ENCODE results near the gene C2CD5. TPM values are rescaled to one million over a fixed set of nuclear protein-coding genes. Genes with fewer than 3 reads are reported as not detected.
"Not testable (repeated sequence)": the region's sequence is repeated elsewhere in the genome, so short reads cannot be mapped to it uniquely, and the experiment has no call there.

The C2CD5 gene
- total RNA-seq, 2 donors from 2014 or later, result 26.6 to 37.6 TPM

DNA sequence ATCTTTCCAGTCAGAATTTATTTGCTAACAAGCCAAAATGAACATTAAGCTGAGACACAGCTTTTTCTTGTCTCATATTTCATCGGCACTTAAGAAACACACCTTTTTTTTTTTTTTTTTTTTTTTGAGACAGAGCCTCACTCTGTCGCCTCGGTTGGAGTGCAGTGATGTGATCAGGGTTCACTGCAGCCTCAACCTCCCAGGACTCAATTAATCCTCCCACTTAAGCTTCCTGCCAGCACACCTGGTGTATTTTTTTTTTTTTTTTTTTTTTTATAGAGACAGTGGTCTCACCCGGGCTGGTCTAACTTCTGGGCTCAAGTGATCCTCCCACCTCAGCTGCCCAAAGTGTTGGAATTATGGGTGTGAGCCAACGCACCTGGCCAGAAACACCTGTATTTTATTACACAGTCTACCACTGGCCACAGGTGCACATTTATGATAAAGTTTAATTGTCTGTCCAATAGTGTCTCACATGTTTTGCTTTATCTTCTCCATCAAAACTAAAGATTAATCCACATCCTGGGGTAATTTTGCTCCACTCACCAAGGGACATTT lies 62.7 kb downstream of the C2CD5 start:
- H3K27me3 ChIP-seq (replicated peaks; ENCODE audit: insufficient read depth), result no peaks in the 10 kb centered on the region
- intact Hi-C loops (cut with DNase I), result no loop called here
- no peaks in the 10 kb centered on the region for H3K4me1 ChIP-seq (replicated peaks)
- H3K4me3 ChIP-seq, result no peak overlapping the region
- TF ChIP-seq POLR2A (IDR thresholded peaks at IDR 0.05) (no peak), POLR2AphosphoS5 (IDR thresholded peaks at IDR 0.05) (no peak)
- TF ChIP-seq, protein P1, sequence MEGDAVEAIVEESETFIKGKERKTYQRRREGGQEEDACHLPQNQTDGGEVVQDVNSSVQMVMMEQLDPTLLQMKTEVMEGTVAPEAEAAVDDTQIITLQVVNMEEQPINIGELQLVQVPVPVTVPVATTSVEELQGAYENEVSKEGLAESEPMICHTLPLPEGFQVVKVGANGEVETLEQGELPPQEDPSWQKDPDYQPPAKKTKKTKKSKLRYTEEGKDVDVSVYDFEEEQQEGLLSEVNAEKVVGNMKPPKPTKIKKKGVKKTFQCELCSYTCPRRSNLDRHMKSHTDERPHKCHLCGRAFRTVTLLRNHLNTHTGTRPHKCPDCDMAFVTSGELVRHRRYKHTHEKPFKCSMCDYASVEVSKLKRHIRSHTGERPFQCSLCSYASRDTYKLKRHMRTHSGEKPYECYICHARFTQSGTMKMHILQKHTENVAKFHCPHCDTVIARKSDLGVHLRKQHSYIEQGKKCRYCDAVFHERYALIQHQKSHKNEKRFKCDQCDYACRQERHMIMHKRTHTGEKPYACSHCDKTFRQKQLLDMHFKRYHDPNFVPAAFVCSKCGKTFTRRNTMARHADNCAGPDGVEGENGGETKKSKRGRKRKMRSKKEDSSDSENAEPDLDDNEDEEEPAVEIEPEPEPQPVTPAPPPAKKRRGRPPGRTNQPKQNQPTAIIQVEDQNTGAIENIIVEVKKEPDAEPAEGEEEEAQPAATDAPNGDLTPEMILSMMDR (IDR thresholded peaks at IDR 0.05), result no peak
- H3K27ac ChIP-seq, result no peak overlapping the region
- whole genome bisulfite sequencing, result 51% methylated on average over 5 of the region's 5 CpGs
- no peaks in the 10 kb centered on the region for H3K36me3 ChIP-seq
- H3K9me3 ChIP-seq, result no peaks in the 10 kb centered on the region
- DNase-seq (ENCODE audit: low spot score), result no peak

GRCh38 chr12:22480814-22481213 lies 63.5 kb downstream of the C2CD5 start:
- intact Hi-C loops (cut with DNase I); H3K9me3 ChIP-seq; H3K4me3 ChIP-seq; H3K27ac ChIP-seq; H3K4me1 ChIP-seq (replicated peaks); DNase-seq (ENCODE audit: low spot score); H3K36me3 ChIP-seq; H3K27me3 ChIP-seq (replicated peaks; ENCODE audit: insufficient read depth): not testable (repeated sequence)
- WGBS, result 92% methylated on average over 7 of the region's 7 CpGs

DNA sequence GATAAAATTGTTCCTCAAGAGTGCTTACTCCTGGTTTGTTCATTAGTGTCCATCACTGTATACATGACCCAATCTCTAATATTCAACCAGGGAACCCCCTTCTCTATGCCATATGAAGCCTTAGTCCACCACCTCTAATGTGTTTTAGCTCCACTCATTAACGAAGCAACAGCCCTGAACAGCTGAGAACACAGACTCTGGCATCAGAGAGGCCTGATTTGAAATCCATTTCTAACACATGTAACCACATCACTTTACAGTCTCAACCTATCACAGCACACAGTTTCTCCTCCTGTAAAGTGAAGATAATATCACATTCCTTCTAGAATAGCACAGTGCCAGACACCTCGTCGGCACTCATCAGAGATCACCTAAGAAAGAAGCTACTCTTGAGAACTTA lies 64.3 kb downstream of the C2CD5 start:
- DNase-seq (ENCODE audit: low spot score), result no peak
- Histone ChIP-seq H3K4me1 (replicated peaks) (no peaks in the 10 kb centered on the region), H3K9me3 (no peaks in the 10 kb centered on the region), H3K36me3 (no peaks in the 10 kb centered on the region), H3K27ac (no peak overlapping the region), H3K27me3 (replicated peaks; ENCODE audit: insufficient read depth) (no peaks in the 10 kb centered on the region), H3K4me3 (no peak overlapping the region)
- TF ChIP-seq POLR2AphosphoS5 (IDR thresholded peaks at IDR 0.05) (no peak), POLR2A (IDR thresholded peaks at IDR 0.05) (no peak)
- TF ChIP-seq, protein P1 (IDR thresholded peaks at IDR 0.05), result no peak
- intact Hi-C loops (cut with DNase I), result no loop called here
- WGBS, result 43% methylated on average over 3 of the region's 3 CpGs

DNA sequence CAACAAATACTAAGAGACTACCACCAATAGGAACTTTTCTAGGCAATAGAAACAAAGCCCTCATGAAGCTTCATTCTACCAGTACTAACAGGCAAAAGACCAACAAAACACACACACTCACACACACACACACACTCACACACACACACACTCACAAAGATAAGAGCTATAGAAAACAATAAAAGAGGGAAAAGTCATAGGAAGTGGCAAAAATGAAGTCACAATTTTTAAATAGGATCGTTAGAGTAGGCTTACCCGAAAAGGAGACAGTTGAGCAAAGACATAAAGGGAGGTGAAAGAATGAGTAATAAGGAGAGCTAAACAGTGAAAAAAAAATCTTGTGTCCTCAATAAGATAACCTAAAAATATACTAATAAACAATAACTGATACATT lies 66.5 kb downstream of the C2CD5 start:
- Histone ChIP-seq H3K4me3 (no peak overlapping the region), H3K27ac (no peak overlapping the region), H3K9me3 (no peaks in the 10 kb centered on the region), H3K36me3 (no peaks in the 10 kb centered on the region), H3K27me3 (replicated peaks; ENCODE audit: insufficient read depth) (no peaks in the 10 kb centered on the region), H3K4me1 (replicated peaks) (no peaks in the 10 kb centered on the region)
- TF ChIP-seq, protein P1 (IDR thresholded peaks at IDR 0.05), result no peak
- TF ChIP-seq POLR2A (IDR thresholded peaks at IDR 0.05) (no peak), POLR2AphosphoS5 (IDR thresholded peaks at IDR 0.05) (no peak)
- no peak for DNase-seq (ENCODE audit: low spot score)
- intact Hi-C loops (cut with DNase I), result no loop called here
- WGBS, result 80% methylated on average over 2 of the region's 2 CpGs

- H3K9me3 ChIP-seq, result no peaks in the 10 kb centered on the region
- no peaks in the 10 kb centered on the region for H3K4me1 ChIP-seq (replicated peaks)
- no peak for TF ChIP-seq POLR2A (IDR thresholded peaks at IDR 0.05)
- TF ChIP-seq, protein P1 (IDR thresholded peaks at IDR 0.05), result no peak
- TF ChIP-seq POLR2AphosphoS5 (IDR thresholded peaks at IDR 0.05), result no peak
- no peak overlapping the region for H3K4me3 ChIP-seq
- no peak for DNase-seq (ENCODE audit: low spot score)
- WGBS, result 82% methylated on average over 4 of the region's 4 CpGs
- no peaks in the 10 kb centered on the region for H3K27me3 ChIP-seq (replicated peaks; ENCODE audit: insufficient read depth)
- no peak overlapping the region for H3K27ac ChIP-seq
- intact Hi-C loops (cut with DNase I), result no loop called here
- no peaks in the 10 kb centered on the region for H3K36me3 ChIP-seq
Observed at GRCh38 chr12:22477166-22477893, 67.0 kb downstream of the C2CD5 start.

All from prostate gland (tissue), 2 donors.